Measurements from ENCODE around the gene CNIH3.
A peak's percentile ranks its signal among the peaks of the same experiment; 100 is the strongest.

CNIH3 gene

GRCh38 chr1:224694969-224695368, 78.9 kb downstream of the CNIH3 start:
- DNase-seq (ENCODE audit: low spot score), result no peak
- TF ChIP-seq CTCF (IDR thresholded peaks at IDR 0.05; ENCODE audit: extremely low read depth, missing control alignments), result no peak

GRCh38 chr1:224696021-224696420, 79.9 kb downstream of the CNIH3 start:
- DNase-seq (ENCODE audit: low spot score), result no peak
- no peak for TF ChIP-seq CTCF (IDR thresholded peaks at IDR 0.05; ENCODE audit: extremely low read depth, missing control alignments)

GRCh38 chr1:224696891-224697765, 81.0 kb downstream of the CNIH3 start:
- TF ChIP-seq CTCF (IDR thresholded peaks at IDR 0.05; ENCODE audit: extremely low read depth, missing control alignments), result no peak
- no peak for DNase-seq (ENCODE audit: low spot score)

GRCh38 chr1:224698015-224698451, 81.9 kb downstream of the CNIH3 start:
- no peak for TF ChIP-seq CTCF (IDR thresholded peaks at IDR 0.05; ENCODE audit: extremely low read depth, missing control alignments)
- DNase-seq (ENCODE audit: low spot score), result no peak

GRCh38 chr1:224700918-224701531, 84.9 kb downstream of the CNIH3 start:
- peak; percentile 41 for TF ChIP-seq CTCF (IDR thresholded peaks at IDR 0.05; ENCODE audit: extremely low read depth, missing control alignments)
- DNase-seq (ENCODE audit: low spot score), result peak; percentile 56

DNA sequence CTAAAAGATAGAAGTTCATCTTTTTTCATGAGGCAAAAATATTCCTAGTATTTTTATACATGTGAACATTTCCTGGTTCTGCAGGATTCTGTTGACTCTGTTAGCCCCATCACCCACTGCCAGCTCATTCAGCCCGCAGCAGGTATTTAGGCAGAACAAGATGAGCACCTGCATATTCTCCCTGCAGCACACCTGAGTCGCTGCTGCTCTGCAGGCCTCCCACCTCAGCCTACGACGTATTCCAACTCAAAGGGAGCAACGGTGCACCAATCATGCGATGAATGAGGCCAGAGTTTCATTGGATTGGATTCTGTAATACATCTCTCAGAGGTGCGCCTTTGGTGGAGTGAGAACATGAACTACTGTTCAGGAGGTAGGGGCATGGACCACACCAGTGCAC, 87.6 kb downstream of the CNIH3 start:
- TF ChIP-seq CTCF (IDR thresholded peaks at IDR 0.05; ENCODE audit: extremely low read depth, missing control alignments), result no peak
- DNase-seq (ENCODE audit: low spot score), result no peak

DNA sequence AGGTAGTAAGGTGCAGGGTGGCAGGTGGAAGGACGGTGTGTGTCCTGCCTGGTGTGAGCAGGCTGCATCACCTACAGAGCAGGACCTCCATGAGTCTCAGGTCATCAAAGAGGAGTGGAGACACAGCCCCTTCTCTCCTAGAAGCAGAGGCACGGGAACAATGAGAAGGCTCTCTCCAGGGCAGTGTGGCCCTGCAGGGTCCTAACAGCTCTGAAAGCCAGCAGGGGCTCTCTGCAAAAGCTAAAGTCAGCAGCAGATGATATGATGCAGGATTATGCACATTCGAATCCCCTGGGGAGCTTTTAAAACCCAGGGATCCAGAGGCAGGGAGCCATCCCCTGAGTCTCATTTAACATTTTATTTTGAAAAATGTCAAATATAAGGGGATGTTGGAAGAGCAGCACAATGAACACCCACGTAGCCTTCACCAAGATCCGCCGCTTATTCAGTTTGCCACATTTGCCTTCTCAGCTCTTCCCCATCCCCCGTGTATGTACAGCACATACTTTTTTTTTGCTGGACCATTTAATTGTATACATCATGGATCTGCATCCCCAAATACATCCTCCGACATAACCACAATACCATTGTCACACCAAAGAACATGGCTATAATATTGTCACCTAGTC, 88.1 kb downstream of the CNIH3 start:
- no peak for DNase-seq (ENCODE audit: low spot score)
- no peak for TF ChIP-seq CTCF (IDR thresholded peaks at IDR 0.05; ENCODE audit: extremely low read depth, missing control alignments)

Data from GM20000 (cell line).